Measurements from ENCODE around the gene ZNF606.
A peak's percentile ranks its signal among the peaks of the same experiment; 100 is the strongest.

Gene ZNF606

GRCh38 chr19:57934820-57935665 lies 67.6 kb downstream of the ZNF606 start, which contains the start of gene ZNF418:
ZNF418 (minus strand) TSS chr19:57935402; CDS start chr19:57933822, 1,580 bp downstream.
- peak in 1 of 2 donors; percentile 7 for DNase-seq (ENCODE audit: low read depth in 2 of 2)

- DNase-seq (ENCODE audit: low read depth in 2 of 2) = no peak
These were observed 75.0 kb downstream of the ZNF606 start for GRCh38 chr19:57927587-57927986.
